NCI-H226 (cell line): ENCODE results near the gene ZBTB2.
"Not testable (repeated sequence)": the region's sequence is repeated elsewhere in the genome, so short reads cannot be mapped to it uniquely, and the experiment has no call there.

Source experiments
- DNase-seq: peaks from one replicate; pipeline ENCODE4 v3.0.0-alpha.2; 2015

ZBTB2 gene

GRCh38 chr6:151325075-151326050, 66.0 kb downstream of the ZBTB2 start:
- peak; percentile 74 for DNase-seq

DNA sequence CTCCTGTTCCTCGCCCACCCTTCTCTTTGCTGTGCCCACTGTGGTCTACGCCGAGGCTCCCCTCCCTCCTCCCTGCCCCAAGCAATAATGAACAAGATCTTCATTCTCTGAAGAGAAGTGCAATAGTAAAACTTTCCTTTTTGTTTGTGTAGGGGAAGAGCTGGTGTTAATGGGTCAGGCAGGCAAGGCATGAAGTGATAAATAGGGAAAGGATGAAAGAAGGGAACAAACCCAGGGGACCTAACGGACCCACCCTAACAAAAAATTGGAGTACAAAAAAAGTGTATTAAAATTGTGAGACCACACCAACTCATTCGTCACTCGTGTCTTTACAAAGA, 66.9 kb downstream of the ZBTB2 start:
- DNase-seq, result no peak

- peak; percentile 86 for DNase-seq
Measured at GRCh38 chr6:151323791-151324487, 67.4 kb downstream of the ZBTB2 start.

GRCh38 chr6:151322570-151322969, 68.8 kb downstream of the ZBTB2 start:
- DNase-seq, result no peak

GRCh38 chr6:151321438-151321837, 69.9 kb downstream of the ZBTB2 start:
- no peak for DNase-seq

GRCh38 chr6:151320140-151320539, 71.2 kb downstream of the ZBTB2 start:
- DNase-seq, result no peak

GRCh38 chr6:151317995-151318365, 73.4 kb downstream of the ZBTB2 start:
- no peak for DNase-seq

DNA sequence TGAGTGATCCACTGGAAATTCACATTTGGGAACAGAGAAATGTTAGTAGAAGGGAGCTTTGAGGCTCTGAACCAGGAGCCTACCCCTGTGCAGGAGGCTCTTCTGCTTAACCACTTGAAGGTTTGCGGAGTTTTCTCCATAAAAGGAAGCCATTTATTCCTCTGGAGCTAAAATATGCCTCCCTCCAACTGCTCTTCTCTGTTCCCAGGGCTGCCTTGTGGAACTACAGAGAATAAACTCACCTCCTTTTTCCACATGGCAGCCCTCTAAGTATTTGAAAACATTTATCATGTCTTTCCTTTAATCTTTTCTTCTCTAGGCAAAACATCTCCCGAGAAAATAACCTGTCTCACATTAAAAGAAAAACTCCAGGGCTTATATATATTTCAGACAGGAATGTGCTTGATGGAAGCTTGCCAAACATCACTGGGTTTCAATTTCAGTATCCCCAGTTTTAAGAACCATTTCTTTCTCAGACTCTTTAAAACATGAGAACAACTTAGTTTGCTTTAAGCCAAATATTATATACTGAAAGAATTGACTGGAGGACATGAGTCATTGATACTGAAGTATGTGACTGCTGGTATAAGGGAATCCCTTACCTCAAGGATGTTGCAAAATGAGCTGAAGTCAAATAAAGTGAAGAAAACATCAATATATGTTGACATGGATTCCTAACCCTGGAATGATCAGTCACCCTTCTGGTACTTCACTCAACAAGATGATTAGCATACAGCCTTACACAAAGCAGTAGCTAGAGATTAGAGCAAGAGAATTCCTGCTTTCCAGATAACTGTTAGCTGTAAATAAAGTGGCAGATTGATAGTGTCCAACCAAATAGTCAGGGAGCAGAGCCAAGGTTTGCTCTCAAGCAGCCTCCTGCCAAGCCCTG, 74.0 kb downstream of the ZBTB2 start:
- peak; percentile 81 for DNase-seq

- not testable (repeated sequence) for DNase-seq
Measured at GRCh38 chr6:151315661-151316060, 75.7 kb downstream of the ZBTB2 start.
